Mammary microvascular endothelial cell (primary cell): ENCODE data around the gene MED19. TPM values are rescaled to one million over a fixed set of nuclear protein-coding genes. Genes with fewer than 3 reads are reported as not detected.

Experiments used
- total RNA-seq: library from RNA; depleted of rRNA; stranded (reverse); fragments of >200 nt; gene quantifications from 2 replicates; pipeline ENCODE4 v1.2.3, GENCODE V29; 2015

Gene MED19, protein sequence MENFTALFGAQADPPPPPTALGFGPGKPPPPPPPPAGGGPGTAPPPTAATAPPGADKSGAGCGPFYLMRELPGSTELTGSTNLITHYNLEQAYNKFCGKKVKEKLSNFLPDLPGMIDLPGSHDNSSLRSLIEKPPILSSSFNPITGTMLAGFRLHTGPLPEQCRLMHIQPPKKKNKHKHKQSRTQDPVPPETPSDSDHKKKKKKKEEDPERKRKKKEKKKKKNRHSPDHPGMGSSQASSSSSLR
- 20.9 and 31.8 TPM in 2 replicates for total RNA-seq

DNA sequence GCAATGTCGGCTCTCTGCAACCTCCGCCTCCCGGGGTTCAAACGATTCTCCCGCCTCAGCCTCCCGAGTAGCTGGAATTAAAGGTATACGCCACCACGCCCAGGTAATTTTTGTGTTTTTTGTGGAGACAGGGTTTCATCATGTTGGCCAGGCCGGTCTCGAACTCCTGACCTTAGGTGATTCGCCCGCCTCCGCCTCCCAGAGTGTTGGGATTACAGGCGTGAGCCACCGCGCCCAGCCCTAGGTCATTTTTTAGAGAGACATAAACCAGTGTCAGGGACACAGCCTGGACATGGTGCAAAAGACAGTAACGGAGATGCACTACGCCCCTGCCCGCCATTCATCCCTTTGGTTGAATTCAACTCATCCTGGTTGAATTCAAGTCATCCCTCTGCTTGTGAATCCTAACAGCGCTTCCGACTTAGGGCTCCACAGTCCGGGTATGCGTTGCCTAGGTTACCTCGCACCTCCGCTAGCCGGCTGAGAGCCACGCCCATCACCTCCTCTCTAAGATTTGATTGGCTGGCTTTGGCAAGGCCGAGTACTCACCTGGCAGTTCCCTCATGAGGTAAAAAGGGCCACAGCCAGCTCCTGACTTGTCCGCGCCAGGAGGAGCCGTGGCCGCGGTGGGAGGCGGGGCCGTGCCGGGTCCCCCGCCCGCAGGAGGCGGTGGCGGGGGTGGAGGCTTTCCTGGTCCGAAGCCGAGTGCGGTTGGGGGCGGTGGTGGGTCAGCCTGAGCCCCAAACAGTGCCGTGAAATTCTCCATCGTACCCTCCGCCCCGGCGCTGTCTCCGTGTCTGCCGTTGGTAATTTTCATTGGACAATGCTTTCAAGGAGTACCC, at the start of gene MED19:
TSS of gene MED19 (minus strand) at position 802 of the 842 bp plus-strand sequence. CDS start at position 766, 36 bp downstream.

DNA sequence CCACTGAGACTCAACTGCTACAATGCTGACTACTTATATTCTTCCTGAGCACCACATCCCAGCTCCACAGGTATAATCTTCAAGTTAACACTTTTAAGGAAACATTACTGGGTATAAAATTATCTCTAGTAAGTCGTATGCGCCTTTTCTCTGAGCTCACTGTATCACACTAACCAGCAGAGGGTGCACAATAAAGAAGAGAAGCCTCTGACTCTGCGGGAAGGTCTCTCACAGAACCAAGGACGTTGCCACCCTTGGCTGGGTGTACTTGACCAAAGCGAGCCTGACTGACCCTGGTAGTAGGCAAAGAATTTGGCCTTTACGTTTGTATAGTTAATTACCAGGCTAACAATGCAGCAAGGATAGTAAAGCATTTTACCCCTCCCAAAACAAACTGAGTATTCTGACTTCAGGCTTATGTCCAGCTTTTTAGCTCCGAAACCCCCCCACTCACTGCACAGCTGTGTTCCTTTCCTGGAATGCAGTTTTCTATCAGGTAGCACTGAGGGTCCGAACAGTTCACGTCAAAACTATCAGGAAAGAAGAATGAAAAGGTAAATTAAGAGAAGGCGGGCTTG, 39.8 kb upstream of the MED19 start, which contains the start of gene BTBD18:
TSS of gene BTBD18 (minus strand) at position 144 of the 578 bp plus-strand sequence. CDS start 631 bp downstream, outside the sequence.

DNA sequence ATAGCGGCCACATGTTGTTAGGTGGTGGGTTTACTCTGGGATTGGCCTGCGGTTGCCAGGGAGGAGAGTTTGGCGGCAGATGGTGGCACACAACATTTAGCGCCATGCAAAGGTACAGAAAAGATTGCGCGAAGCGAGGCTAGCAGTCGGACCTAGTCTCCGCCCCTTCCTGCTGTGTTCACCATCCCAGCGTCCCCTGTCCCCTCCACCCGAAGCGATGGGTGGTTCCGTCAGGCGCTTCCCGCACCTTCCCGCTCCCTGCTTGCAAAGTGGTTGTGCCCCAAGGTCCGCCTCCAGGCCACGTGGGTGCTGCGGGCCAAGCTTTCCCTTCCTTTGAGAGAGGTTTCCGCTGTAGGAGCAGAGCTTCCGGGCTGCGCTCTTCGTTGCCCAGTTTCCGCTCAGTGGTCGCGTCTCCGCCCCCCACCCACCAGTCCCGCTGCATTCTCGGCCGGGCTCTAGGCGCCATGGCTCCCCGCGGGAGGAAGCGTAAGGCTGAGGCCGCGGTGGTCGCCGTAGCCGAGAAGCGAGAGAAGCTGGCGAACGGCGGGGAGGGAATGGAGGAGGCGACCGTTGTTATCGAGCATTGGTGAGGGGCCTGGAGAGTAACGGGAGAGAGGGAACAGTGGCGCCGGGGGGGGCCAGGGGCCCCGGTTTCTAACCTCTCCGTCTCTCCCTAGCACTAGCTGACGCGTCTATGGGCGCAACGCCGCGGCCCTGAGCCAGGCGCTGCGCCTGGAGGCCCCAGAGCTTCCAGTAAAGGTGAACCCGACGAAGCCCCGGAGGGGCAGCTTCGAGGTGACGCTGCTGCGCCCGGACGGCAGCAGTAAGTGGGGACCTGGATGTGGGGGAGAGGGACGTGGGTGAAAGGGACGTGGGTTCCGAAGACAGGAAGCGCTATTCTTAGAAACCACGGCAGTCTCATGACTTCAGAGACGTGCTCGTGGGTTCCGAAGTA, 29.4 kb upstream of the MED19 start, which contains the start of gene SELENOH:
TSS of gene SELENOH (plus strand) at position 360 of the 955 bp plus-strand sequence. CDS start at position 465, 105 bp downstream.

DNA sequence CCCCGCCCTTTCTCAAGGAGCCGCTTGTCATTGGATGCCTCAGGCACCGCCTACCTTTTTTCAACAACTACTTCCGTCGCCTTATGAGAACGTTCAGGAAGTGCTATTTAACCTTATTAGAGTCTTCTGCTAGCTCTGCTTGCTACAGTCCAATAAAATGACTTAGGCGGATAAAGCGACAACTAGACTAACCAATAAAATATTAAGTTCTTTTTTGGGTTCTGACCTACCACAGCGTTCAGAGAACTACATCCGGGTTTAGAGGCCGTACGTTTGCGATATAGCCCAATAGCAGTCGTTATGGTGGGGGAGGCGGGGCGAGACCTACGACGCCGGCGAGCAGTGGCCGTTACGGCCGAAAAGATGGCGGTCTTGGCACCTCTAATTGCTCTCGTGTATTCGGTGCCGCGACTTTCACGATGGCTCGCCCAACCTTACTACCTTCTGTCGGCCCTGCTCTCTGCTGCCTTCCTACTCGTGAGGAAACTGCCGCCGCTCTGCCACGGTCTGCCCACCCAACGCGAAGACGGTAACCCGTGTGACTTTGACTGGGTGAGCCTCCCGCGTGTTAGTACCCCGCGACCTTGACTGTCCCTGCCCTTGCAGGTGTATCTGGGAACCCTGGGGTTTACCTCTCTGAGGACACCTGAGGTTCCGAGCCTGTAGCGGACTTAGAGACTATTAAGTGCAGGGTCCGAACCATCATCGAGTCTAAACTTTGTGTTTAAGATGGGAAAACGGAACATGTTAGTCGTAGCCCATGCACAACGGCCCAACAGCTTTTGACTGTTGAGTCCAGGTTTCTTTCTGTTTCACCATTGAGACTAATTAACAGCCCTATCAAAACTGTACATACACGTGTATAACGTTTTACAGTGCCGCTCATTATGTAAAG, 488 bp upstream of the MED19 start, which contains the start of gene TMX2:
TSS of gene TMX2 (plus strand) at position 338 of the 895 bp plus-strand sequence. CDS start at position 364, 26 bp downstream.

DNA sequence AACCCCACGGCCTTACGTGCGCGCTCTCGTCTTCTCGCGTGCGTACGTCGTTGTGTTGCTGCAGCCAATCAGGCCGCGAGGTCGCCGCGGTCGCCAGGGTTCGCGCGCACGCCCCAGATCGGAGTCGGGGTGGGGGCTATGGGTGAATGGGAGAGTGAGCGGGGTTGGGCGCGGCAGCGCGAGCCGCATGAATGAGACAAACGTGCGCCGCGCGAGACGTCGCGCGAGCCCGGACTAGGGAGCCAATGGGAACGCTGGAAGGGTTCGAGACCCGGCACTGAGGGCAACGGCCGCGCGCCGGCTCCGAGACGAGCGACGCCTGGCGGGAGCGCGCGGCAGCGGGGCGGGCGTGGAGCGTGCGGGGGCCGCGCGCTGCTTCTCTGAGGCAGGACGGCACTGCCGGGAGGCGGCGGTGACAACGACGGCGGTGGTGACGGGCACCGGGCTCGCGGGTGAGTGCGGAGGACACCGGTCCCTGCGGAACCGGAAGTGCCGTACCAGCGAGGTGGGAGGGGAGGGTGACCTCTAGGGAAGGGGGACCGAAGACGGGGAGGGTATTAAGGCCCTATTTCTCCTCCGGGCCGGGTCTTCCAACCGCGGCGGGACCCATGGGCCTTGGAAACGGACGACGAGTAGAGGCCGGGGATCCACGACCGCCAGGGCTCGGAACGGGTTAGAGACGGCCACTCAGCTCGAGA, 44.1 kb downstream of the MED19 start, which contains the start of gene ZDHHC5:
TSS of gene ZDHHC5 (plus strand) at position 379 of the 698 bp plus-strand sequence. CDS start 4,977 bp downstream, outside the sequence.

DNA sequence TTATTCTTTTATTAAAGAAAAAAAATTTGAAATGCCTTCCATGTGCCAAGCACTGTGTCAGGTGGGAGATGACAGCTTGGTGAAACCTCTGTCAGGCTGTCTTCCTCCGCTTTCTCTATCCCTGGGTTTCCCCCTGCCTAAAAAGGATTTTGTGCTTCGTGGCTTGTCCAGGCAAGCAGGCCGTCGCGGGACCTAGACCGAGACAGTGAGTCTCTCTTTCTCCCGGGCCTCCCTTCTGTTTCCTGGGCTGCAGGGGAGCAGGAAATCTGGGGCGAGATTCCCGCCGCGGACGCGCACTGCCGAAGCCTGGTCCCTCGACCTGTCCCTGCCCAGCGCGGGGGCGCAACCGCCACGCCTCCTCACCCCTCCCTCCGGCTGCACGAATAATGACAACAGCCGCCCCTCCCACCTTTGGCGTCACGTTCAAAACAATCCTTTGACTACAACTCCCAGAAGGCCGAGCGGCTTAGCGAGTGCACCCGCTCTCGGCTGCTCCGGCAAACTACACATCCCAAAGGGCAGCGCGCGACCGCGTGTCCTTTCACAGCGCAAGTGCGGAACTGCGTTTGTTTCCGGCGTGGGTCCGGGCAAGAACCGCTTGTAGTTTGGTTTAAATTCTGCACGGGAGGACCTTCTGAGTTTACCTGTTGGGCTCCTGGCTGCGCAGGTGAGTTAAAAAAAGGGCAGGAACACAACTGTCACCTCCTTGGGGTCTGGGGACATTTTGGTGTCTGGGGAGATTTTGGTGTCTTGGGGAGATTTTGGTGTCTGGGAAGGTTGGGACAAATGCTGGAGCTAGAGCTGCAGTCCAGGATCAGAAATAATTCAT, 54.6 kb downstream of the MED19 start, which contains the start of gene CLP1:
TSS of gene CLP1 (plus strand) at position 569 of the 829 bp plus-strand sequence. CDS start 1,715 bp downstream, outside the sequence.

Other genes starting within 250 kb of the MED19 start
- 4.5 and 7.2 TPM in 2 replicates for gene SLC43A1, start 196.5 kb downstream of the MED19 start, total RNA-seq
- 92.7 and 93.9 TPM in 2 replicates for gene TIMM10, start 181.5 kb downstream of the MED19 start, total RNA-seq
- not detected in 2 replicates for gene SMTNL1, start 174.6 kb downstream of the MED19 start, total RNA-seq
- 104 and 108 TPM in 2 replicates for gene UBE2L6, start 144.5 kb downstream of the MED19 start, total RNA-seq
- 0.87 and 1.9 TPM in 2 replicates for gene SERPING1, start 114.5 kb downstream of the MED19 start, total RNA-seq
- 0.25 TPM in 1 of 2 replicates, not detected in the other for gene YPEL4, start 62.3 kb downstream of the MED19 start, total RNA-seq
- 18.1 and 21.4 TPM in 2 replicates for gene CLP1, start 54.5 kb downstream of the MED19 start, total RNA-seq
- 42.8 and 48.2 TPM in 2 replicates for gene ZDHHC5, start 44.1 kb downstream of the MED19 start, total RNA-seq
- gene TMX2, start 378 bp upstream of the MED19 start, total RNA-seq: 57.9 and 61.2 TPM in 2 replicates
- gene SELENOH, start 29.3 kb upstream of the MED19 start, total RNA-seq: 273 and 291 TPM in 2 replicates
- not detected in 2 replicates for gene BTBD18, start 39.6 kb upstream of the MED19 start, total RNA-seq
- 122 and 129 TPM in 2 replicates for gene CTNND1, start 49.6 kb upstream of the MED19 start, total RNA-seq